ENCODE results near the gene PSMB4.

- TF ChIP-seq CTCF (IDR thresholded peaks at IDR 0.05) (no peak), POLR2A (IDR thresholded peaks at IDR 0.05) (no peak), POLR2AphosphoS5 (IDR thresholded peaks at IDR 0.05) (no peak), EP300 (IDR thresholded peaks at IDR 0.05) (no peak)
Measured at GRCh38 chr1:151352021-151352718, 47.2 kb upstream of the PSMB4 start.

All from sigmoid colon (tissue), 4 donors.